A549 treated with Hydrocortisone at 1 μM for 4 hours (cell line): ENCODE results near the gene PPM1D. TPM values are rescaled to one million over a fixed set of nuclear protein-coding genes. Genes with fewer than 3 reads are reported as not detected.

Experiments
- total RNA-seq: library from RNA; stranded (reverse); fragments of 200-300 nt; extraction: Qiagen RNA extraction; gene quantifications from 5 replicates; pipeline ENCODE4 v1.2.3, GENCODE V29; 2022

Gene PPM1D
- 16.4 to 19.4 TPM (median 18.9 TPM) in 5 replicates for total RNA-seq

DNA sequence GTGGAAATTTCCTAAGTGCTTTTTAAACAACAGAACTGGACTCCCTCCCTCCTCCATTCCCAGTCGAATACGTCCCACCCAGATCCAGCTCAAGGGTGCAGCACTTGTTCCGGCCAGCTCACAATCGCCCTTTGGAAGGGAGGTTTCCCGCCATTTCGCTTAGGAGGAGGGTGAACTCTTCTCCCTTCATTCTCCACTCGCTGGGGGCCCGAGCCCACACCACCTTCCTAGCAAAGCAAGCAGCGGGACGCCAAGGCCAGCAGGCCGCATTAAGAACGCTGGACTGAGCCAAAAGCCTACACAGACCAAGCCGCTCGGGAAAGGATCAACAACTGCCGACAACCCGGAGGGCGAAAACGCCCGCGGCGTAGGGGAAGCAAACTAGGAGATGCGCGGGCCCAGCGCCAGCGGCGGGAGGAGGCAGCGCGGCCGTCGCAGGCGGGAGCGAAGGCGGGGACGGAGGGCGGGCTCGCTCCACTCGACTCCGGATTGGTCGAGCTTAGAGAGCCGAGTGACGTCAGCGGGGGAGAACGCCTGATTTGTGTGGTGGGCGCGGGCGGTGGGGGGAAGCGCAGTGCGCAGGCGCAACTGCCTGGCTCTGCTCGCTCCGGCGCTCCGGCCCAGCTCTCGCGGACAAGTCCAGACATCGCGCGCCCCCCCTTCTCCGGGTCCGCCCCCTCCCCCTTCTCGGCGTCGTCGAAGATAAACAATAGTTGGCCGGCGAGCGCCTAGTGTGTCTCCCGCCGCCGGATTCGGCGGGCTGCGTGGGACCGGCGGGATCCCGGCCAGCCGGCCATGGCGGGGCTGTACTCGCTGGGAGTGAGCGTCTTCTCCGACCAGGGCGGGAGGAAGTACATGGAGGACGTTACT lies at the start of gene PPM1D:
PPM1D (plus strand) TSS at position 574 of the 870 bp plus-strand sequence; CDS start at position 796, 222 bp downstream.

GRCh38 chr17:60677308-60678117 lies 77.5 kb downstream of the PPM1D start, which contains the start of gene BCAS3:
Gene BCAS3, plus strand, starts transcription at chr17:60677851.

Other genes starting within 250 kb of the PPM1D start
- gene USP32, start 208.1 kb upstream of the PPM1D start, total RNA-seq = 30.0 to 42.5 TPM (median 32.5 TPM) in 5 replicates
- gene CHCT1, start 177.7 kb upstream of the PPM1D start, total RNA-seq = 0.09 TPM in 1 of 5 replicates, not detected in the others
- gene APPBP2, start 74.0 kb upstream of the PPM1D start, total RNA-seq = 13.9 to 22.0 TPM (median 15.8 TPM) in 5 replicates
- 7.3 to 9.7 TPM (median 8.9 TPM) in 5 replicates for gene BCAS3, start 77.7 kb downstream of the PPM1D start, total RNA-seq